HG03108 (cell line): ENCODE data around the gene AKAP6.

Source experiments
- ATAC-seq: cut with Tn5 transposase; IDR thresholded peaks from one replicate; pipeline ENCODE4 v1.9.1; 2021; ENCODE audit warnings: moderate library complexity; ENCODE audit not compliant: unreplicated experiment

The AKAP6 gene

GRCh38 chr14:32696325-32697091 is 367.4 kb downstream of the AKAP6 start:
- no peak for ATAC-seq

GRCh38 chr14:32697114-32697513 is 368.0 kb downstream of the AKAP6 start:
- ATAC-seq: no peak

- ATAC-seq: no peak
These were observed 368.6 kb downstream of the AKAP6 start for GRCh38 chr14:32697704-32698103.

DNA sequence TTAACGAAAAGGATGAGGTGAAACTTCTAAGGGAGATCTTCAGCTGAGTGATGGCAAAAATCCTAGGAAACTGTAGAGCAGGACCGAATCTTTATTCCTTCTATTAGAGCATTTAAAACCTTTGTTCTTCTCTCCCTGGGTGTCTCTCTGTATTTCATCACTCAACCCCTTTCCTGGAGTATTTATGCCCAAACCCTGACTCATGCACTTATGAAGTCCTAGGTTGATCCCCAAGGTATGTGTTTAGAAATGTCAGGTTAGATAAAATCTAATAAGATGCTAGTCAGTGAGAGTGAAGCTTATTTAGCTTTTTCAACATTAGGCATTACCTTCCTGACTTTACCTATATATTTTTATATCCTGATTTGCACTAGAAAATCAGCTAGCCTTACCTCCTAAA is 369.7 kb downstream of the AKAP6 start:
- no peak for ATAC-seq

DNA sequence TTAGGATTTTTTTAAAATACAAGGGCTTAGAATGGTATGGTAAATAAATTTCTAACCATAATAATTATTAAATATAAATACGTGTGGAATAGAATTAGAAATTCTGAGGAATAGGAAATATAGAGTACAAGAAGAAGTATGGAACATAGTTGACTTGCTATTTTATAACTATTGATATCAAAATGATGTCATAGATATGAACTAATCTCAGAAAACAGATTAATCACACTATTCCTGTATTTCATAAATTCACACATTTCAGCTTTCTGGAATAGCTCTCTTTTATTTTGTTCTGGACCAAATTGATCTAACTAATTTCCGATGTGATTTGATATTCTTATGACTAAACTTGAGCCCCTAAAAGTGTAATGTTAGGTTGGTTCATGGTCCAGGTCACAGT is 372.4 kb downstream of the AKAP6 start:
- no peak for ATAC-seq

- no peak for ATAC-seq
These were observed 373.0 kb downstream of the AKAP6 start for GRCh38 chr14:32702088-32702487.

- no peak for ATAC-seq
These were observed 373.5 kb downstream of the AKAP6 start for GRCh38 chr14:32702562-32702961.

GRCh38 chr14:32703183-32703621 is 374.1 kb downstream of the AKAP6 start:
- no peak for ATAC-seq

DNA sequence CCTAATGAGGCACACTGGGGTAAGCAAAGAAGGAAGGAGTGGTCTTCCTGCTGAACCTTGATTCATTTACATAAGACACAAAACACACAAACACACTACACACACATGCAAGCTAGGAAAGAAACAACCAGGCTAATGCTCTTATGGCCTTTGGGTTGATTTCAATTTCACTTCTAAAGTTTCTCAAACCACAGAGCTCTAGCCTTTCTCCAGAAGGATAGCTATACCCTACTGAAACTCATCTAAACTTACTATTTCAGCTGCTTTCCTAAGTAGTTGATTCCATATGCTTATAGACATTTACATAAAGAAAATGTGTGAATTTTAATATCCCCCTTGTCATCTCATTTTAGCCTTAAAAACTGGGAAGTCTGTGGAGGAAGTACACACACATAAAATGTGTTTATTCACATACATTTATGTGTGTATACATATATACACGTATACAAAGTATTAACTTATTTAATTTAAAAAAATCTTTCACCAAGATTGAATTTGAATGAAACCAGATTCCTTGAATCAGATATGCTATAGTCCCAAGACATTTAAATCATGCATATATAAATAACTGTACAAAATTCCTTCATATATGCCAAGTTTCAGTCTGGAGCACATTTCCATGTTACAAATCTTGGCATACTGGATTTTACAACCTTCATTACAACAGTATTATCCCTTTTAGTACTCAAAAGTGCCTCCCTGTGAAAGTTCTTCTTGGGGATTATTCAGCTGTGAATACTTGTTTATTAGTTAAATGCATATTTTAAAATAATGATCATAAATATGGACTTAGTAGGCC is 377.8 kb downstream of the AKAP6 start:
- ATAC-seq: no peak

DNA sequence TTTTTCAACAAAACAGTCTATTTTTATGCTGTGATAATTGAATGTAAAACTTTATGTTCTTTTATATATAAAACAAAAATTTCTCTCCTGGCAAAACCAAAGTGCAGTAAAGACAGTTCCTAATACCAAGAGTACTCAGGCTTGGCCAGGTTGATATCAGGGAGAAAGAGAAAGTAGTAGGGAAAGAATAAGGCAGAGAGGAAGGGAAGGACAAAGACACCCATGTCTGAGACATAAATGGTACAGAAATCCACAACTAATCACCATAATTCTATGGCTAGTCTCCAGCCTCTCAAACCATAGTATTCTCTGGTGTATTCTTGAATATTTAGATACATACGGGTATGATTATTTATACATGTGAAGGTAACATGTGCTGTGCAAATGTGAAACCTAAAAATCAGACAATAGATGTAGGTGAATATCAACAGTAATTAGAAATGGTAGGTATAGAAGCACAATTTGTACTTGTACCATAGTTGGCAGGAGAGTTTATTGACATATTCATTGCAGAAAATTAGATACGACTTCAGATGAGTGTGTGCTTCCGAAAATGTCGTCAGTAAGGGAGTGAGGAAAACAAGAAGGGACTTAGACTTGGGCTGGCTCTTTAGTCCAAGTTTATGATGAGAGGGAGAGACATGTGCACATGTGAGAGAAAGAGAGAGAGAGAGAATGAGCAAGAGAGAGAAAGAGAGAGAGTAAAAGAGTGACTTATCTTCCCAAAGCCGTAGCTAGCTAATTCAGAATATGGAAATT is 378.8 kb downstream of the AKAP6 start:
- ATAC-seq: no peak

- ATAC-seq: no peak
These were observed 379.9 kb downstream of the AKAP6 start for GRCh38 chr14:32709027-32709426.

- no peak for ATAC-seq
These were observed 381.2 kb downstream of the AKAP6 start for GRCh38 chr14:32710231-32710671.

GRCh38 chr14:32710731-32711680 is 381.9 kb downstream of the AKAP6 start:
- ATAC-seq: no peak

- ATAC-seq: no peak
These were observed 384.8 kb downstream of the AKAP6 start for GRCh38 chr14:32713856-32714255.

DNA sequence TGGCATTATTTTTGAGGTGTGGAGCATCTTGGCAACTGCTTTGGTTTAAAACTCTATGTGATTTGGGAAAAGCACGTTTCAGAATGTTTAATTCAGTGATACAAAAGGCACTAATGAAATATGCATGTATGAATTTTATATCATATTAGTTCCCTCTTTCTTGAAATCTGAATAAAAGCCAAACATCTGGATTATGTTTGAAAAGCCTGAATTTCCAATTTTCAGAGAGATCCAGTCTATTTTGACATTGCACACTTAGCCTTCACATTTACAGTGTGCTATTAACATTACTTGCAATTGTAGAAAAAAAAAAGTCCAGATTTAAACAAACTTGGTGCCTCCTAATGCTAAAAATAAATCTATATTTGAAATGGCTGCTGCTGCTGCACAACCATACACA is 390.5 kb downstream of the AKAP6 start:
- ATAC-seq: no peak

GRCh38 chr14:32720927-32721326 is 391.8 kb downstream of the AKAP6 start:
- no peak for ATAC-seq

GRCh38 chr14:32722631-32723183 is 393.6 kb downstream of the AKAP6 start:
- ATAC-seq: no peak

- no peak for ATAC-seq
These were observed 395.9 kb downstream of the AKAP6 start for GRCh38 chr14:32724867-32725471.

GRCh38 chr14:32726516-32726915 is 397.4 kb downstream of the AKAP6 start:
- no peak for ATAC-seq

- ATAC-seq: no peak
These were observed 398.7 kb downstream of the AKAP6 start for GRCh38 chr14:32727832-32728231.
